GM18519 (cell line): ENCODE data around the gene PLIN4.

Experiments used
- ATAC-seq: cut with Tn5 transposase; IDR thresholded peaks from one replicate; pipeline ENCODE4 v1.9.1; 2021; ENCODE audit warnings: mild to moderate bottlenecking, moderate library complexity; ENCODE audit not compliant: unreplicated experiment, low FRiP score

The PLIN4 gene

DNA sequence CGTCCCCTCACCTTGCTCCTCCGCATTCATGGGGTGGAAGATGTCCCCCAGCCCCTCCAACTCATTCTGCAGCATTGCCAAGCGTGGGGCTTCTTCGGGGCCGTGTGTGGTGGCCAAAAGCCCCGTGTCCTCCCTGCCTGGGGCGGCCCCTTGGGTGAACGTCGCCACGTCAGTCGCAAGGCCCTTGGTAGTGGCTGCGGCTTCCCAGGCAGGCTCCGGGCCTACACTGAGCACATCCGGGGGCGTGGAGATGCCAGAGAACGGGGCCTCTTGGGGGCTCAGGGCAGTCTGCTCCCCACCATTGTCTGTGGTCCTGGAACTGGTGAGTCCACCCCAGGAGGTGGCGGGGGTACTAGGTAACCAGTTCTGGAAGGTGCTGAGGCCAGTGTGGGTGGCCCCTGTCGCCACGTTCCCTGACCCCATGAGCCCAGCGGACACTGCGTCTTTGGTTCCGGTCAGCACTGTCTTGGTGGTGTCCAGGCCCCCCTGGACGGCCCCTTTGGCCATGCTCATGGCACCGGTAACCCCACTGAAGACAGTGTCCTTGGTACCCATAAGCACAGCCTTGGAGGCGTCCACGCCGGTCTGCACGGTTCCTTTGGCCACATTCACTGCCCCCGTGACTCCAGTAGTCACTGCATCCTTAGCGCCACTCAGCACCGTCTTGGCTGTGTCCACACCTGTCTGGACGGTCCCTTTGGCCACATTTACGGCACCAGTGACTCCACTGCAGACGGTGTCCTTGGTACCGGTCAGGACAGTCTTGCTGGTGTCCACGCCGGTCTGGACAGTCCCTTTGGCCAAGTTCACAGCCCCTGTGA, 7.6 kb downstream of the PLIN4 start:
- no peak for ATAC-seq

DNA sequence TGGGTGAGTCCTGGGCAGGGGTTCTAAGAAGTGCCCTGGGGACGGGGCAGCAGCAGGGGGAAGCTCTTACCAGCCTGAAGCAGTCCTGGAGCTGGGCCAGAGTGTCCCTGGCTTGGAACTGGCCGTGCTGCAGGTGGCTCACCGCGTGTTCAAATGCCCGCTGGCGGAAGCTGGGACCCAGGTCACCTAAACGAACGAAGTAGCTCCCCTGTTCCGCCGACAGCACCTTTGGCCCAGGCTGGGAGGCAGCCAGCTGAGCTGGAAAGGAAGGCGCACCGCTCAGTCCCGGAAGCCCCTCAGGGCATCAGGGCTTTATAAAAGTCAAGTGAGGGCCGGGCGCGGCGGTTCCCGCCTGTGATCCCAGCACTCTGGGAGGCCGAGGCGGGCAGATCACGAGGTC, 9.6 kb downstream of the PLIN4 start:
- ATAC-seq = no peak

DNA sequence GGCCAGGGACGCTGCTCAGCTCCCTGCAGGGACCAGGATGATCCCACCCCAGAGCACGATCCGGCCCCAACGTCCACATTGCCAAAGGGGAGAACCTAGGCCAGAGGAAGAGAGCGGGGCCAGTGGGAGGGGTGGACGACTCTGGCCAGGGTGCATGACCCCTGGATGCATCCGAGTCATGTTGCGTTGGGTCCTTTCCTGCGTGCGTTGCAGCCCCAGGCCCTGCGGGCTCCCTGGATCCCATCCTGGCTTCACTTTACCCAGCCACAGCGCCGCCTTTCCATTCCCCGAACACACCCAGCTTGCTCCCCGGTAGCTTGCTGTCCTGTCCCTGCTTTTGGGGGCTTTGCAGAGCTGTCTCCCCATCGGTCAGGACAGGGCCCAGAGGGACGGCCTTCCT, 10.5 kb downstream of the PLIN4 start:
- ATAC-seq = no peak

DNA sequence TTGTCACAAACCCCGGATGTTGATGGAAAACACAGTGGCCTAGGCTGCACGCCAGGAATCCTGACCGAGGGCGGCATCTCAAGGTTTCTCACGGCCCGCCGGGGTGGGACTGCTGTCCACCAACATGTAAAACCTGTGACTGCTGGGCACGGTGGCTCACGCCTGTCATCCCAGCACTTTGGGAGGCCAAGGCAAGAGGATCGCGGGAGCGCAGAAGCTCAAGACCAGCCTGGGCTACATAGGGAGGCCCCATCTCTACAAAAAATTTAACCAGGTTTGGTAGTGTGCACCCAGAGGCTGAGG, 11.2 kb downstream of the PLIN4 start:
- no peak for ATAC-seq

DNA sequence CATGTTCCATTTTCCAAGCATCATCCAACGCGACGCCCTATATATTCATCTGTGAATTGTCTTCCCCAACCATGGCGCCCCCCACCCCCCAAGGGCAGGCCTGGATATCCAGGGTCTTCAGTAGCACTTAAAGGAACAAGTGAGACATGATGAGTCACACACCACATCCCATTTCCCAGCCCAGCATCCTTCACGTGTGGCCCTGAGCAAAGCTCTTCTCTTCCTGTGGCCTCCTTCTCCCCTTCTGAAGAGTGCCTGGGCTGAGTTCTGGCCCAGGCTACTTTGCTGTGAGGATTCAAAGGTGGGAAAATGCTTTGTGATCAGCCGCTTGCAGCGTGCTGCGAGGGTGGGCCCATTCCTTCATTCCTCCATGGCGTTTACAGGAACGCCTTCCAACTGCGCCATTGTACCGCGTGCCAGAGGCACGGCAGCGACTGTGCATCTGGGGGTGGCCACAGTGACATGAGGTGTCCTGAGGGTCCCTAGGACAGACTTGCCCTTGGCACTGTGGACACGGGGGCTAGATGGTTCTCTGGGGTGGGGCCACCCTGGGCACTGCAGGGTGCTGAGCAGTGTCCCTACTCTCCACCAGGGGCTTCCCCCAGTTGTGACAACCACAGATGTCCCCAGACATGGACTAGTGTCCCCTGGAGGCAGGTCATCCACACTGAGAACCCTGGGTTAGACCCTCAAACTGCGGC, 11.7 kb downstream of the PLIN4 start:
- no peak for ATAC-seq

DNA sequence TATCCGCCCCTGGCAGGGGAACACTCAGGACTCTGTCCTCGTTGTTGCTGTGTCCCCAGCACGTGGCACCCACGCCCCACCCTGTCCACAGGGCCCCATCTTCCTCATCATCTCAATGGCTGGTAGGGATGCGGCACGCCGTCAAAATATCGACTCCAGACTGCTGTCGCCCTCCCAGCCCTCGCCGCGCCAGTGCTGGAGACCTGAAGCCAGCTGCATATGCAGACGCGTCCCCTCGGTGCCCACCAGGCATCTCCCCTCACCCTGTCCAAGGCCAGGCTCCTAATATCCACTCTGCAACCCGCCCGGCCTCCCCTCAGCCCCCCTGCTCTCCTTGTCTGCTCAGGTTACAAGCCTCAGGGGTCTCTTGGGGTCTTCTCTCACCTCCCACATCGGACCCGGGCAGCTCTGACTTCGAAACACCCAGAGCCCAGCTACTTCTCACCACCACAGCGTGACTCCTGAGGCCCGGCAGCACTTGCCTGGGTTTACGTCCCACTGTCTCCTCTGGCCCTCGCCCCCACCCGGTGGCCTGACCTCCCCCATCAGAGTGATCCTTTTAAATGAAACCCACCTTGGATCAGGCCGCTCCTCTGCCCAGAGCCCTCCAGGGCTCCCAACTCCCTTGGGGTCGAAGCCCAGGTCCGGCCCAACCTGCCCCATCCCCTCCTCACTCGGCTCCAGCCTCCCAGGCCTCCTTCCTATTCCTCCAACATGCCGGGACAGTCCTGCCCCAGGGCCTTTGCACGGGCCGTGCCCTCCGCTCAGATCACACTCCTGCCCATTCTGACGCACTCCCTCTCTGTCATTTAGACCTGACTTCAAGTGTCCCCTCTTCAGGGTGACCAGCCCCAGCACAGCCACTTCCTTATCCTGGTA, 12.5 kb downstream of the PLIN4 start:
- no peak for ATAC-seq

DNA sequence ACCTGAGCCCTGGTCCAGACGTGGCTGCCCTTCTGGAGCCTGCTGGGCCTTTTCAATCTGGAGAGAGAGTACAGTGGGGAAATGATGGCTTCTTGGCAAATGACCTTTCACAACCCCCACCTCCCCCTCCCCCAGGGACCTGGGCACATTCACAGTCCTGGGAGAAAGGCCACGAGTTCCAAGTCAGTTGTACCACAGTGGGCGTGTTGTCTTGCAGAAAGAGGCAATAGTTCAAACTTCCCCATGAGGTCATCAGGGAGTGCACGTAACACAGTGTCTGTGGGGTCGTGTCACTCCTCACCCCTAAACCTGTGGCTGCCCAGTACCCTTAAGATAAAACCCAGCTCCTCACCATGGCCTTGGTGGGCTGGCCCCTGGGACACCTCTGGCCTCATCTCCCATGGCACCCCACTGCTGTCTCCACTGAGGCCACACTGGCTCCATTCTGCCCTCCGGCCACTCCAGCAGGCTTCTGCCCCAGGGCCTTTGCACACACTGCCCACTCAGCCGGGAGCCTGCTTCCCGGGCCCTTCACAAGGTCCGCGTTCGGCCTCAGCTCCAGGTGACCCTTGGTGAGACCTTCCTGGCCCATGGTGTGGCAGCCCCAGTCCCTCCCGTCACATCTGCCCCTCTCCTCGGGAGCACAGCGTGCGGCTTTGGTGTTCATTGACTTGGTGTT, 13.3 kb downstream of the PLIN4 start:
- no peak for ATAC-seq

DNA sequence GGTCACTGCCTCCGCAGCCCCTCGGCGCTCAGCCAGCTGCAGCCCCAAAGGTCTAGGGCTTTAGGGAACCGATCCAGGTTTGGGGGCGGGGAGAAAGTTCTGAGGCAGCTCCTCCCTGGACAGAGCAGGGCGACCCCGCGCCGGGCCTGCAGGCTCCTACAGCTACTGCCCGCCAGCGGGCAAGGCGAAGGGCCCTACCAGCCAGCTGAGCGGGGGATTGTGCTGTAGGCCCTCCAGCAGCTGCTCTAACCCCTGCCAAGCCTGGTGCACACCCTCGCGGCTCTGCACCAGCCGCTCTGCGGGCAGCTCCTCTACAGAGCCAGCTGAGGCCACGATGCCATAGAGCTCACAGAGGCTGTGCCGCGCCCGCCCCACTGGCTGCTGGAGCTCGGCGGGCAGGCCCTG, 14.0 kb downstream of the PLIN4 start:
- no peak for ATAC-seq

DNA sequence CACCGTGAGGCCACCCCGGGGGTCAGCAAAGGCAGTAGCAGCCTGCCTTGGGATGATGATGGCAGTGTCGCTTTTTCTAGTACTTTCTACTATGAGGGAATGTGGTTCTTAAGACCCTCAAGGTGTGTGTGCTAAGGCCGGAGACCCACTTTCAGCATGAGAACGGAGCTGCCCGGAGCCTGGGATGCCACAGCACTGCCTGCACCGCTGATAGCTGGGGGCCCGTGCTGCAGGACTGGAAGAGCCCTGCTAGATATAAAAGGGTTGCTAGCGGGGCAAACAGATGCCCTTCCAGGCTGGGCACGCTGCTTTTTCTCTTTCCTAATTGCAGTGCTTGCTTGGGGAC, 14.5 kb downstream of the PLIN4 start:
- no peak for ATAC-seq

DNA sequence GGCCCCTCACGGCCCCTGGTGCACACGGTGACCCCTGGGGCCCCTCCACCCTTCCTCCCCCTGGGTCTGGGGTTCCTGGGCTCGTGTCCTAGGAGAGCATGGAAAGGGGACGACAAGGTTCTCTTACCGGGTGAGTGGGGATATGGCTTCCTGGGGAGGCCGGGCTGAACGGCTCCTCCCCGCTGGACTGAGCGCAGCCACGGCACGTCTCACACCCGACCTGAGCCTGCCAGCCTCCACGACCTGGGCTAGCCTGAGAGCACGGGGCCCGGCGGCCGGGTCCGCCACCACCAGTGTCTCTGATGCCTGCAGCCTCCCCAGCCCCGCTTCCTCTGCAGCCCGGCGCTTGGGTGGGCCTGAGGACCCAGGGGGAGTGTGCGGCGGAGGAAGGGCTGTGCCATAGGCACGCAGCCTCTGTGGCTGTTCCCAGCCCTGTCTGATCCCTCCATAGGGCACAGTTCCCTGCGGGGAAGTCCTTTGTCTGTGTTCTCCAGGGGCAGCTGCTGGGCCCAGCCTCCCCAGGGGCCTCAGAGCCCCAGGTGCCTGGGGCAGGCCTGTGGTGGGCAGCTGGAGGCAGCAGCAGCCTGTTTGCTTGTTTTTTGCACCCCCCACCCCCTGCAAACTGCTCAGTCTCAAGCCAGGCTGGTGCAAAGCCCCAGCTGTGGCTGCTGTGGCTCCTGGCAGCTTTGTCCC, 15.0 kb downstream of the PLIN4 start:
- ATAC-seq = no peak

DNA sequence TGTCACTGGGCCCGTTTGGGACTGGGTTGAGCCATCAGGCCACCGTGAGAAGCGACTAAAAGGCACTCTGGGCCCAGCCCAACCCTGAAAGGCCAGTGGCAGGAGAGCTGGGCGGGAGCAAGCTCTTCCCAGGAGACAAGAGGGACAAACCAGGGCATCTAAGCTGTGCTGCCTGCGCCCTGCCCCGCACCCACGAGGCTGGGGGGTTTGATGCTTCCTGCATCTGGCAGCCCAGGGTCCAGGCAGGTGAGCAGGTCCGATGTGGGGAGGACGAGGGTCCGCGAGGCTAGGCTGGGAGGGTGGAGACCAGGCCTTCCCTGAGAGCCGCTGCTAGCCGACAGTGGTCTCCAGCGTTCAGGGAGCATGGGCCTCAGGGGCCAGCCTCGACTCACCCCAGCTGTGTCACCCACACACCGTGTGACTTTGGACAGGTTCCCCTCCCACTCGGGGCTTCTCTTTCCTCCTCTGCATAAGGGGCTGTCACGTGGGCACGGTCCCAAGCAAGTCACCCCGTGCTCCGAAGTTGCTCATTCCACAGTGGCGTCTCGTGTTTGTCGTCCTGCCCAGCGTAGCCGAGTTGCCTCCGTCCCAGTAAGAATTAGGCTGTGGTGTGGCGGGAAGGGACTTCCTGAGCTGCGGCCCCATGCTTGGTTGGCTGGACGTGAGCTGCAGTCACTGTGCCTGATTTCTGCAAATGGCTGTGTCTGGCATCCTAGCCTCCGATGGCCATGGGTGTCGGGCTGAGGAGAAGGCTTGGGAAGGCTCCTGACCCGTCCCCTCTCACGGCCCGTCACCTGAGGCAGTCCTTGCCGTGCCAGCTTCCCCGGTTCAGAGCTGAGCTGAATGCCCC, 15.8 kb downstream of the PLIN4 start:
- no peak for ATAC-seq

DNA sequence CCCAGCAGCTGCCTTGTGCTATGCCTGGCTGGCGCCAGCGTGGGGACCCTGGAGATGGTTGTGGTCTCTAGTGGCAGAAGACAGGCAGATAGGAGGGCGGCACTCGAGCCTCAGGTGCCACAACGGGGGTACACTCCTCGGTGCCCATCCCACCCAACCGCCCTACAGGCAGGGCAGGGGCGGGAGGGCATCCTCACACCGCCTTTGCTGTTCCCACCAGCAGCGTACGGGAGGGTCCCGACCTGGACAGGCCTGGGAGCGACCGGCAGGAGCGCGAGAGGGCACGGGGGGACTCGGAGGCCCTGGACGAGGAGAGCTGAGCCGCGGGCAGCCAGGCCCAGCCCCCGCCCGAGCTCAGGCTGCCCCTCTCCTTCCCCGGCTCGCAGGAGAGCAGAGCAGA, 16.6 kb downstream of the PLIN4 start:
- no peak for ATAC-seq

DNA sequence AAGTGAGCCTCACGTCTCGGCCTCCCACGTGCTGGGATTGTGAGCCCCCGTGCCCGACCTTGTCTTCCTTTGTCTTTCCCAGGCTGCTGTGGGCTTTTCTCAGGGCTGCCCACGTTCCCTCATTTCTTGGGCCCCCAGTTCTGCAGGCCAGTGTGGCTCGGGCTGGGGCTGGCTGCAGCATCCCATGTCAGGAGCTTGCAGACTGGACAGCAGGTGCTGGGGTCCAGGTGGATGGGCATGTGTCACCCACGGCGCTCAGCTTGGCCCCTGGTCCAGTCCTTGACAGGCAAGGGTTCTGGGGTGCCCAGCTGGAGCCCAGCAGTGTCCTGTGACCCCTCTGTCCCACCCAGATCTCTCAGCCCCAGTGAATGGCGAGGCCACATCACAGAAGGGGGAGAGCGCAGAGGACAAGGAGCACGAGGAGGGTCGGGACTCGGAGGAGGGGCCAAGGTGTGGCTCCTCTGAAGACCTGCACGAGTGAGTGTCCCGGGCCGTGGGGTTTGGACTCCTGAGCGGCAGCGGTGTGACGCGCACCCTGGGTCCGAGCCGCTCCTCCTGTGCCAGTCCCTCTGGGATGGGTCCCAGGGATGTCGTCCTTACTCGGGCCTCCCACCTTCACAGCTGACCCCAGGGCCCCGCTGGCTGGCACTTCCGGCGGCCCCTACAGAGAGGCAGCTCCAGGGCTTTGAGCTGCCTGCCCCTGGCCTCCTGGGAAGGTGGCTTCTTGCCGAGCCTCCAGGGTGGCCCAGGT, 17.3 kb downstream of the PLIN4 start:
- ATAC-seq = no peak

DNA sequence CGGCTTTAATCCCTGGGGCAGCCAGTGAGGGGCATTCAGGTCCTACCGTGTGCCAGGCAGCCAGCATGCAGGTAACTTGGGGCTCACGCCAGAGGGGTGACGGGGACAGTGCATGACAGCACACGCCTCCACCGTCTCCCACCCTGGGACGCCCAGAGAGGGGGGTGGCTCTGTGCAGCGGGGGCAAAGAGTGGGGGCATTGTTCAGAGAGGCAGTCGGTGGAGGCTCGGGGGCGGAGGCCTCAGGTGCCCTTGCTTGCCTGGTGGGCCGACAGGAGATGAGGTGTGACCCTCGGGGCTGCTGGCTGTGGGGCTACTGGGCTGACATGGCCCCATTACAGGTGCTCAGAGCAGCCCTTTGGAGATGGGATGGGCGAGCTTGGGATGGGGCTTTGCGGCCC, 18.4 kb downstream of the PLIN4 start:
- ATAC-seq = no peak

DNA sequence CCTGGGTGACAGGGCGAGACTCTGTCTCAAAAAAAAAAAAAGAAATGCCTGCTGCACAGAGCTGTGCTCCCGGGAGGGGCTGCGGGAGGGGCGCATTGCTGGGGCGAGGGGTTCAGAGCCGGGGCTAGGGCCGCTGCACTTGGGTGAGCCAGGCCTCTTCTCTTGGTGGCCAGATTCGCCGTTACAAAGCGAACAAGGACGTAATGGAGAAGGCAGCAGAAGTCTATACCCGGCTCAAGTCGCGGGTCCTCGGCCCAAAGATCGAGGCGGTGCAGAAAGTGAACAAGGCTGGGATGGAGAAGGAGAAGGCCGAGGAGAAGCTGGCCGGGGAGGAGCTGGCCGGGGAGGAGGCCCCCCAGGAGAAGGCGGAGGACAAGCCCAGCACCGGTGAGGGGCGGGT, 19.0 kb downstream of the PLIN4 start:
- no peak for ATAC-seq

DNA sequence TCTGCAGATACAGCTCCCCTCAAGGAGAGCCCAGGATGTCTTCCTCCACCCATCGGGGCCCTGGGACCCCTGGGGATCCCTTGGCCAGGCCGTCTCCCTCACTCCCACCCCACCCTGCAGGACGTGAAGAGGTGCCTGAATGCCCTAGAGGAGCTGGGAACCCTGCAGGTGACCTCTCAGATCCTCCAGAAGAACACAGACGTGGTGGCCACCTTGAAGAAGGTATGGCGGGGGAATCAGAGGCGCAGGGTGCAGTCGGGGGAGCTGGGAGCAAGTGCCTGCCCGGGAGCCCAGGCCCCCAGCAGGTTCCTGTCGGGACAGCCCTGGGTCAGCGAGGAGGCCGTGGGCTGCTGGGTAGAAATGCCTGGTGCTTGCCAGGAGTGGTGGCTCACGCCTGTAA, 19.6 kb downstream of the PLIN4 start:
- no peak for ATAC-seq

DNA sequence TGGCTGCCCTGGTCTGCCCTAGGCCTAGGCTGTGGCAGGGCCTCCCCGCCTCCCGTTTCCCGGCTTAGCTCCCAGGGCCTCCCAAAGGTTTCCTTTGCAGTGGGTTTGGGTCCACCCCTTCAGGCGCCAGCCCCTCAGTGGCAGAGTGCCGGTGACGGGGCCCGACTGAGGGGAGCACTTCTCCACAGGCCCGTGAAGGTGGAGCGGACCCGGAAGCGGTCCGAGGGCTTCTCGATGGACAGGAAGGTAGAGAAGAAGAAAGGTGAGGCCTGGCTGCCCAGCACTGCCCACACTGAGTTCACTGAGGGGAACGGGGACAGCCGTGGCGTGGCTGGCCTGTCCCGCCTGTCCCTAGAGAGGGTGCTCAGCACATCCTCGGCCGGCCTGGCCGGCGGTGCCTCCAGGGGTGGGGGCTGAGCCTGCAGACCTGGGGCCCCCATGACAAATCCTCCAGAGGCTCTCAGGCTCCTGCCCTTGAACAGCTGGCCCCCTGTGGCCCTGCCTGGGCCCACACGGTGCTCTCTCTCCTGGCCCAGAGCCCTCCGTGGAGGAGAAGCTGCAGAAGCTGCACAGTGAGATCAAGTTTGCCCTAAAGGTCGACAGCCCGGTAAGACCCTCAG, 20.4 kb downstream of the PLIN4 start:
- no peak for ATAC-seq

DNA sequence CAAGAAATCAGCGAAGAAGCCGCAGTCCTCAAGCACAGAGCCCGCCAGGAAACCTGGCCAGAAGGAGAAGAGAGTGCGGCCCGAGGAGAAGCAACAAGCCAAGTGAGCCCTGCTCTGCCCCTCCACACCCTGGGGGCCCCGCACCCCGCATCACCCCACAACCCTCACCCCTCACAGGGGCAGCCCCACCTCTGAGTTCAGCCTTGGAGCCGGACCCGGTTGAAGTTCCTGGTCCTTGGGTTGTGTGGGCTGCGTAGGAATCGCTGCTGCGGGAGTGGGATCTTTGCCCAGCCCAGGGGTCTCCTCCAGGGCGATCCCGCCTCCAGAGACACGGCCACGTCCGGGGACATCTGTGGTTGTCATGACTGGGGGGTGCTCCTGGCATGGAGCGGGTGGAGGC, 22.0 kb downstream of the PLIN4 start:
- no peak for ATAC-seq
